T follicular helper cell (primary cell): ENCODE measurements around the gene PGAP6.
"Not testable (repeated sequence)": the region's sequence is repeated elsewhere in the genome, so short reads cannot be mapped to it uniquely, and the experiment has no call there.

ENCODE experiments used
- DNase-seq: peaks from one replicate; pipeline ENCODE4 v3.0.0-alpha.2; 2020; ENCODE audit warnings: low read depth
- total RNA-seq, 2 experiments: gene quantifications; one replicate each; lab custom pipeline; 2026; lab: John Stamatoyannopoulos, UW

The PGAP6 gene, protein sequence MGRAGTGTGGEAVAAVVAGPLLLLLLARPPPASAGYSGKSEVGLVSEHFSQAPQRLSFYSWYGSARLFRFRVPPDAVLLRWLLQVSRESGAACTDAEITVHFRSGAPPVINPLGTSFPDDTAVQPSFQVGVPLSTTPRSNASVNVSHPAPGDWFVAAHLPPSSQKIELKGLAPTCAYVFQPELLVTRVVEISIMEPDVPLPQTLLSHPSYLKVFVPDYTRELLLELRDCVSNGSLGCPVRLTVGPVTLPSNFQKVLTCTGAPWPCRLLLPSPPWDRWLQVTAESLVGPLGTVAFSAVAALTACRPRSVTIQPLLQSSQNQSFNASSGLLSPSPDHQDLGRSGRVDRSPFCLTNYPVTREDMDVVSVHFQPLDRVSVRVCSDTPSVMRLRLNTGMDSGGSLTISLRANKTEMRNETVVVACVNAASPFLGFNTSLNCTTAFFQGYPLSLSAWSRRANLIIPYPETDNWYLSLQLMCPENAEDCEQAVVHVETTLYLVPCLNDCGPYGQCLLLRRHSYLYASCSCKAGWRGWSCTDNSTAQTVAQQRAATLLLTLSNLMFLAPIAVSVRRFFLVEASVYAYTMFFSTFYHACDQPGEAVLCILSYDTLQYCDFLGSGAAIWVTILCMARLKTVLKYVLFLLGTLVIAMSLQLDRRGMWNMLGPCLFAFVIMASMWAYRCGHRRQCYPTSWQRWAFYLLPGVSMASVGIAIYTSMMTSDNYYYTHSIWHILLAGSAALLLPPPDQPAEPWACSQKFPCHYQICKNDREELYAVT
- 38.4 to 117 reads per million in 2 experiments for total RNA-seq

DNA sequence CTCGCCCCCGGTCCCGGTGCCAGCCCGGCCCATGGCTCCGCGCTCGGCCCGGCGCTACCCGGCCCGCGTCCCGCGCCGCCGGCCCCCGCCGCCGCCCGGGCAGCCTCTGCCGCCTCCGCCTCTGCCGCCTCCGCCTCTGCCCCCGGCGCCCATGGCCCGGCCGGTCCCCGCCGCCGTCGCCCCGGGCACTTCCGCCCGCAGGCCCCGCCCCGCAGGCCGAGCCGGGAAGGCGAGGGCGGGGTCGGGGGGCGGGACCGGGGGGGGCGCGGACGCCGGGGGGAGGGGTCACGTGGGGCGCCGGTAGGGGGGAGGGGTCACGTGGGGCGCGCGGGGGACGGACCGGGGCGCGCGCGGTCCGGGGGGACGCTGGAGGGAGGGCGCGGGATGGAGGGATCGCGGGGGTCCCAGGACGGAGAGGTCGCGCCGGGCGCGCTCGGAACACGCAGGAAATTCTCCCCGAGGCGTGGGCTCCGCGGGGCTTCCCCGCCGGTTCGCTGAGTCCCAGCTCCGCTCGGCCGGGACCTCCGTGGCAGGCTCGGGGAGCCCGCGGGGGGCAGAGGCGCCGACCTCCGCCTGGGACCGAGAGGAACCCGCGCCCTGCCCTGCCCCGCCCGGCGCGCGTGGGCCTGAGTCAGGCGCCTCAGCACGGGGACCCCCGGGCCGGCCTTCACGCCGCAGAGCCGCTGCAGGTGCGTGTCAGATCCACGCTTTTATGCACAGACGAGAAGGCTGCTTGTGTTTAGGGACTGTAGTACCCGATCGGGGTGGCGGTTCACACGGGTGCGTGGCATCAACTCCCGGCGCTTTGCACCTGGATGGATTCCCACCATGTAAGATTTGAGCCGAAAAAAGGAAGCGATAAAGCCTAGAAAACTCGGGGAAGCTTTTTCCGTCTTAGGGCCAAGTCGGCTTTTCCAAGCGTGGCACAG, at the start of gene PGAP6:
Gene PGAP6, minus strand, starts transcription at position 190 of the 929 bp plus-strand sequence. Its CDS starts 157 bp downstream, at position 33.
- peak; percentile 58 for DNase-seq

DNA sequence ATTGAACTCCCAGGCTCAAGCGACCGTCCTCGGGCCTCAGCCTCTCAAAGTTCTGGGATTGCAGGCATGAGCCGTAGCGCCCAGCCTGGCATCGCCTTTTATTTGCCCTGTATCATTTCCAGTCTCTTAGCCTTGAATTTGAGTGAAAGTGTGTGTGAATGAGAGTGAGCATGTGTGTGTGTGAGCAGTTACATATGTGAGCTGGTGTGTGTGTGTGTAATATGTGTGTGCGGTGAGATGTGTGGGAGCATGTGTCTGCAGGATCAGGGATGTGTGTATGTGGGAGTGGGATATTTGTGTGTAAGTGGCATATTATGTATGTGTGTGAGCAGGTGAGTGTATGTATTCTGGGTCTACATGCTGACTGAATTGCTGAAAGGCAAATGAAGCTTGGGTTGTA, 49.1 kb upstream of the PGAP6 start:
- no peak for DNase-seq

DNA sequence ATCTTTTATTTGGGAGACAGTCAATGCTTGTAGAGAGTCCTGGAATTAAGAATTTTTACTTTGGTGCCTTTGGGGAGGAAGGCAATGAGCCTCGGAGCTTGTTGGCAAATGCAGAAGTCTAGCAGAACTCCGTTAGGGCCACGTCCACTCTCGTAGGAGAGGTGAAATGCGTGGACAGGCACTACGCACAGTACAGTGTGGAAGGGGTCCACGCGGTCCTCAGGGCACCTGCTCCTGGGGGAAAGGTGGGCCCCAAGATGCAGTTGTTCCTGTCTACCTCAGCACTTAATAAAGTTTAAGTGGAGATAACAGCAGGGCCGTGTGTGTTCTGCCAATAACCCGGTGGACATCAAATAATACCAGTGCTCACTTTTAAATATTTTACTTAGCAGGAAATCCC, 45.5 kb upstream of the PGAP6 start:
- no peak for DNase-seq

DNA sequence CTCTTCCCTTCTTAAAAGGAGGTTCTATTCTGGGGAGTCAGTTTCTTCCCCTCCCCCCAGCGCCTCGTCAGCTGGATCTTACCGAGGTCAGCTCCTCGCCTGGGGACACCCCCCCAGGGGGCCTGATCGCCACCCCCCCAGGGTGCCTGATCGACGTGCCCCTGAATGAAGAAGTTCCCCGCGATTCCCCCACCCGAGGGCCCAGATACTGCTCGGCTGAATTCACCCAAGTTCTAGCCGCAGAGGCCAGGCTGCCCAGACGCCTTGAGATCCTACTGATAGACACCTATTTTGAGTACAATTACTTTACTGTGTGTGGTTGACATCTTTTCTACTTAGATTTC, 45.1 kb upstream of the PGAP6 start:
- DNase-seq, result no peak

DNA sequence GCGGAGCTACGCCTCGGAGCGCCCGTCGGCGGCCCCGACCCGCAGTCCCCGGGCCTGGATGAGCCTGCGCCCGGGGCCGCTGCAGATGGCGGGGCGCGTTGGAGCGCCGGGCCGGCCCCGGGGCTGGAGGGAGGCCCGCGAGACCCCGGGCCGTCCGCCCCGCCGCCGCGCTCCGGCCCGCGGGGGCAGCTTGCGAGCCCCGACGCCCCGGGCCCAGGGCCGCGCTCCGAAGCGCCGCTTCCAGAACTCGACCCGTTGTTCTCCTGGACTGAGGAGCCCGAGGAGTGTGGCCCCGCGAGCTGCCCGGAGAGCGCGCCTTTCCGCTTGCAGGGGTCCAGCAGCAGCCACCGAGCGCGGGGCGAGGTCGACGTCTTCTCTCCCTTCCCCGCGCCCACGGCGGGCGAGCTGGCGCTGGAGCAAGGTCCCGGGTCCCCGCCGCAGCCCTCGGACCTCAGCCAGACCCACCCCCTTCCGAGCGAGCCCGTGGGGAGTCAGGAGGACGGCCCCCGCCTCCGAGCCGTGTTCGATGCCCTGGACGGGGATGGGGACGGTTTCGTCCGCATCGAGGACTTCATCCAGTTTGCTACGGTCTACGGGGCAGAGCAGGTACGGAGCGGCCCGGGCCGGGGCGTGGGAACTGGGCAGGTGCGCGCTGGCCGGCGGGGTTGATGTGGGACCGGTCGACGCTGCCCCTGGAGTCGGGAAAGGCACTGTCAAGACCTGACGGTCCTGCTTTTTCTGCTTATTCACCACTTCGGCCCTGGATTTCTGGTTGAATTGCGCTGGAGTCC, 44.5 kb upstream of the PGAP6 start:
- no peak for DNase-seq

DNA sequence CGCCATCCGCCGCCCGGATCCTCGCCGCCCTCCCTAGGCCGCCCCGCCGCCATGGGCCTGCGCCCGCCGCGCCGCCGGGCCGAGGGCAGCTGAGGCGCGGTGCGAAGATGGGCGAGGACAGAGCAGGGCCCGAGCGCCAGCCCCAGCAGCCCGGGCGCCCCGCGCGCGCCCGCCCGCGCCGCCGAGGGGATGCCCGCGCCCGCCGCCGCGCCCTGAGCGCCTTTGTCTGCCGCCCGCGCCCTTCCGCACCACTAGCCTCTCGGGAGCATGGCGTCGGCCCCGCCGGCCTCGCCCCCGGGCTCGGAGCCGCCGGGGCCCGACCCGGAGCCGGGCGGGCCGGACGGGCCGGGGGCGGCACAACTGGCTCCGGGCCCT, 43.9 kb upstream of the PGAP6 start:
- no peak for DNase-seq

DNA sequence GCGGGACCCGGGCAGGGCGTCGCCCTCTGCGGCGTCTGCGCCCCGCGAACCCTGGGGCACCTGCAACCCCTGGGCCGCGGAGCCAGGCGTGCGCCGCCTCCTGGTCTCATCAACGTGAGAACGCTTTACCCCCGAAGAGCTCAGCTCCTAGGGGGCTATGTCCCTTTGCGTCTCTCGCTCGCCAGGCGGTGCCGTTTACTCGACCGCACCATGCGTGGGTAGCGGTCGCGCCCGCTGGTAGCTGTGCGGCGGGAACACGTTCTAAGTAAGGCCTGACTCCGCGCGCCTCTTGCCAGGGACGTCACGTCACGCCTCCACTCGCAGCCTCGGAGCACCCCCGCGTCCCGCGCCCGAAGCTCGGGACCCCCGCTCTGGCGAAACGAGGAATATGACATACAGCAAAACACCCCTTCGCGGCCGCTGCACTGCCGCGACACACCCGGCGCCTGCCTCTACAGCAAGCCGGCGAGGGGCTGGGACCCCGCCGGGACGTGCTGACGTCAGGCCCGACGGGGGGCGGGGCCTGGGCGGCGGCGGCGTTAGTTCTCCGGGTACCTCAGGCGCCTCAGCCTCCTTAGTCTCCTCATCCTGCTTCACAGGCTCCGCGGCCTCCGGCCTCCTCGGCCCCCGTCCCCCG, 43.4 kb upstream of the PGAP6 start, which contains the start of gene RAB11FIP3:
Gene RAB11FIP3, plus strand, starts transcription at position 568 of the 637 bp plus-strand sequence. CDS start 358 bp downstream, outside the sequence.
- DNase-seq, result peak; percentile 73

DNA sequence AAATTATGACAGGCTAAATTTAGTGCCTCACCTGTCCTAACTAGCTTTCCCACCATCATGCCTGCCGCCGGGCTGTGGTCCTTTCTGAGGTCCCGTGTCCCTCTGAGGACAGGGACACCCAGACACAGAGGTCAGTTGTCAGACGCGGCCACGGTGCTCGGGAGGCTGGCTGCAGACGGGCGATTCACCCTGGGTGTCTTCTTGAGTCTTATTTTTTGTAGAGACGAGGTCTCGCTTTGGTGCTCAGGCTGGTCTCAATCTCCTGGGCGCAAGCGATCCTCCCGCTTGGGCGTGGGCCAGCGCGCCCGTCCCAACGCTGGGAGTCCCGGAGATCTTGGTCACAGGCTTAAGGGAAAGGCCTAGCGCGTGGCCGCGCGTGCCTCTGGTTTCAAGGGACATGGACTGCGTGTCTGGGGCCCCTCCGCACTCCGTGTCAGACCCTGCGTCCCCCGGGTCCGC, 42.9 kb upstream of the PGAP6 start:
- no peak for DNase-seq

DNA sequence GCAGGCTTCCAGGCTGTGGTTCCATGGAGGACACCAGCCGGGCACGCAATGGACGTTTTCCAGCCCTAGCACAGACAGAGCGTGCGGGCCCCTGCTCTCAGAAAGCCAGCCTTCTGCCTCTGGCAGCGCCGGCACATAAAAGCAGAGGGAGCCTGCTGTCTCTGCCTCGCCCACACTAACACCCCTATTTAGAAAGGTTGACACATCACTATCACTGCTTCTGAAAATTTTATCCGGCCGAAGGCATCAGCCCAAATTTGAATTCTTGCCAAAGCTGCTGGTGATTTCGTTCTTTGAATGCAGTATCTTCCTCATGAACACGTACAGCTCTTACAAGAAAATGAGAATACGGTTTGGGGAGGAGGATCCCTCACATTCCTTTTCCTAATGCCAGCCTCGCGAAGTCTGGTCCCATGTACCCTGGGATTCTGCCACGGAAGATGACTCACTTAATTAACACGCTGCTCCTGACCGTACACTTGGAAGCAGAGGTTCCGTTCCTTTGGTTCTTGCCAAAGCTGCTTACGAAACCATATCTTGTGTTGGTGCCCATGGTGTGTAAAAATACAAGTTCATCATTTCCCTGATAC, 42.4 kb upstream of the PGAP6 start:
- no peak for DNase-seq

DNA sequence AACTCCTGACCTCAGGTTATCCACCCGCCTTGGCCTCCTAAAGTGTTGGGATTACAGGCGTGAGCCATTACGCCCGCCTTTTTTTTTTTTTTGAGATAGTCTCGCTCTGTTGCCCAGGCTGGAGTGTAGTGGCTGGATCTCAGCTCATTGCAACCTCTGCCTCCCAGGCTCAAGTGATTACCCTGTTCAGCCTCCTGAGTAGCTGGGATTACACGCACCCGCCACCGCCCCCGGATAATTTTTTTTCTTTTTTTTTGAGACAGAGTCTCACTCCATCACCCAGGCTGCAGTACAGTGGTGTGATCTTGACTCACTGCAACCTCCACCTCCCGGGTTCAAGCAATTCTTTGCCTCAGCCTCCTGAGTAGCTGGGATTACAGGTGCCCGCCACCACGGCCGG, 40.4 kb upstream of the PGAP6 start:
- DNase-seq, result not testable (repeated sequence)

DNA sequence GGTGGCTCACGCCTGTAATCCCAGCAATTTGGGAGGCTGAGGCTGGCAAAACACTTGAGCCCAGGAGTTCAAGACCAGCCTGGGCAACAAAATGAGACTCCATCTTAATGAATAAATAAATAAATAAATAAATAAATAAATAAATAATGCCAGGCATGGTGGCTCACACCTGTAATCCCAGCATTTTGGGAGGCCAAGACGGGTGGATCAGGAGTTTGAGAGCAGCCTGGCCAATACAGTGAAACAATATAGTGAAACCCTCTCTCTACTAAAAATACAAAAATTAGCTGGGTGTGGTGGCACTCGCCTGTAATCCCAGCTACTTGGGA, 33.4 kb upstream of the PGAP6 start:
- DNase-seq, result not testable (repeated sequence)

DNA sequence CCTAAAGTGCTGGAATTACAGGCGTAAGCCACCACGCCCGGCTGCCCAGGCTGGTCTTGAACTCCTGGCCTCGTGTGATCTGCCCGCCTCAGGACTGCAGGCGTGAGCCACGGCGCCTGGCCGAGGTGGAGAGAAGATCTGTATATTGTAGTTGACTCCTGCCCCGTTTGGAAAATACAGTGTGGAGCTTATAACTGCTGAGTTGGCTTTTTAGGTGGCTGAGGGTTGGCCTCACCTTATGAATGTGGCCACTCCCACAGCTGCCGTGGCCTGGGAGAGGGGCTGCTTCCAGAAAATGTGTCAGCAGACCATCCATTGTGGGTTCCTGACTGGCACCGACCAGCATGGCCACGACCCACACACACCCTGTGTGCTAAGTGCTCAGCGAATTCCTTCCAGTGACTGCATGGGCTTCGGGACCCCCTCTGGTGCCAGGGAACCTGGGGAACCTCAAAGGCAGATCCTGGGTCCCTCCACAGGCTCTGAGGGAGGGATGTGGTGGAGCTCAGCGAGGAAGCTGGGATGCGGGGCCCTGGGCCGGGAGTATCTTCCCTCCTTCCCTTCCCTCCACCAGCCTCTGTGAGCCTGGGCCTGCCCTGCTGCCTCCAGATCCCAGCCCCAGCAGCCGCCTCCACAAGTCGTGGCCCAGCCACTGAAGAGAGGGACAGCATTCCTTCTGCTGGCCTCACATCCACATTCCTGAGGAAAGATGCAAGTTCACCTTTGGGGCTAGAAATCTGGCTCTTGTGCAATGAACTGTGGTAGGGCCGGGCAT, 32.8 kb upstream of the PGAP6 start:
- no peak for DNase-seq

DNA sequence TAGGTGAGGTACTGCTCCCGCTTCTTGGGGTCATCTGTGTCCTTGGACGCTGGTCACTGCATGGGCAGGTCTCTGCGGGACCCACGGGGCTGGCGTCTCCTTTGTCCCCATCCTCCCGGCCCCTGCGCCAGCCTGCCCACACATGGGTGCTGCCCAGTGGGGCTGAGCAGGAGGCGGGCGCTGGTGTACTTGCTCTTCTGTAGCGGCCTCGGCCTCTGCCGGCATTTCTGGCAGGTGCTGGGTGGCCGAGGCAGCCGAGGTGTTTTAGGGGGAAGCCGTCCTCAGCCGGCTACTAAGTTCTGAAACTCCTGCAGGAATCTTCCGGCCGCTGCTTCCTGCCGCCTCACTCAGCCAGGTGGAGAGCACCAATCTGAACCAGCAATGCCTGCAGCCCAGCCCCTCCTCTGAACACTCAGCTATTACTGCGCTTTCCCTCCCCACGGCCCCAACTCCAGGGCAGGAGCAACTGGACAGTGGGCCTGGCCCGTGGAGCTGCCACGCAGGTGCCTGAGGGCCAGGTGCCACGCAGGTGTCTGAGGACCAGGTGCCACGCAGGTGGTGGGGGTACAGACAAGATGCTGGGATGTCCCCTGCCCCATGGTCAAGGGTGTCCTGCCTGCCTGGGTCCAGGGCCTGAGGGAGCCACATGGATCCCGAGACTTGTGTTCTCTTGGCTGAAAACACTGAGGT, 29.9 kb upstream of the PGAP6 start:
- no peak for DNase-seq

DNA sequence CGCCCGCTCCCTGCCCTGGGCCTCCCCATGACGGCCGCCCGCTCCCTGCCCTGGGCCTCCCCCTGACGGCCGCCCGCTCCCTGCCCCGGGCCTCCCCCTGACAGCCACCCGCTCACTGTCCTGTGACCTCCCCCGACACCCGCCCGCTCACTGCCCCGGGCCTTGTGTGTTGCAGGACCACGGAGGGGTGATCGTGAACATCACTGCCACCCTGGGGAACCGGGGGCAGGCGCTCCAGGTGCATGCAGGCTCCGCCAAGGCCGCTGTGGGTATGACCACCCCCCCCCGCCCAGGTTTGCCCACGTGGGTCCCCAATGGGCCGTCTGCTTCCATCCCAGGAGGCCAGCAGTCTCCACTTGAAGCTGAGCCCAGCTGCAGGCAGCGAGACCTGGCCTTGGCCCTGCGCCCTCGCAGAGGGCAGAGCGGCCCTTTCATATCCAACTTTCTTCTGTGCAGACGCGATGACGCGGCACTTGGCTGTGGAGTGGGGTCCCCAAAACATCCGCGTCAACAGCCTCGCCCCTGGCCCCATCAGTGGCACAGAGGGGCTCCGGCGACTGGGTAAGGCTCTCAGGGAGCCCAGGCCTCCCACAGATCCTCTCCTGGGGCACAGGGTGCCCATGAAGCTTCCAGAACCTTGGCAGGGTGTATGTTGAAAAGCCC, 28.9 kb upstream of the PGAP6 start:
- no peak for DNase-seq

DNA sequence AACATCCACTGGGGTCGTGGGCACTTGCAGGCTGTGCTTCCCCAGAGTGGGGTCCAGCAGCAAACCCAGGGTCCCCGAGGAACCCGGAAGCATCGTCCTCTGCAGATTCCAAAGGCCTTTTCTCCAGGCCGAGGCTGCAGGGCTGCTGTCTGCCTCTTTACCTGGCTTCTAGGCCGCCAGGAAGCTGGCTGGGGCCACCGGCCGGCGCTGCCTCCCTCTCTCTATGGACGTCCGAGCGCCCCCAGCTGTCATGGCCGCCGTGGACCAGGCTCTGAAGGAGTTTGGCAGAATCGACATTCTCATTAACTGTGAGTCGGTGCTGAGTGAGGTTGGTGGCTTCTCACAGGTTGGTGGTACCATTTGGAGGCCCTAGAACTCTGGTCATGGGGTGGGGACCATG, 25.5 kb upstream of the PGAP6 start:
- DNase-seq, result no peak

DNA sequence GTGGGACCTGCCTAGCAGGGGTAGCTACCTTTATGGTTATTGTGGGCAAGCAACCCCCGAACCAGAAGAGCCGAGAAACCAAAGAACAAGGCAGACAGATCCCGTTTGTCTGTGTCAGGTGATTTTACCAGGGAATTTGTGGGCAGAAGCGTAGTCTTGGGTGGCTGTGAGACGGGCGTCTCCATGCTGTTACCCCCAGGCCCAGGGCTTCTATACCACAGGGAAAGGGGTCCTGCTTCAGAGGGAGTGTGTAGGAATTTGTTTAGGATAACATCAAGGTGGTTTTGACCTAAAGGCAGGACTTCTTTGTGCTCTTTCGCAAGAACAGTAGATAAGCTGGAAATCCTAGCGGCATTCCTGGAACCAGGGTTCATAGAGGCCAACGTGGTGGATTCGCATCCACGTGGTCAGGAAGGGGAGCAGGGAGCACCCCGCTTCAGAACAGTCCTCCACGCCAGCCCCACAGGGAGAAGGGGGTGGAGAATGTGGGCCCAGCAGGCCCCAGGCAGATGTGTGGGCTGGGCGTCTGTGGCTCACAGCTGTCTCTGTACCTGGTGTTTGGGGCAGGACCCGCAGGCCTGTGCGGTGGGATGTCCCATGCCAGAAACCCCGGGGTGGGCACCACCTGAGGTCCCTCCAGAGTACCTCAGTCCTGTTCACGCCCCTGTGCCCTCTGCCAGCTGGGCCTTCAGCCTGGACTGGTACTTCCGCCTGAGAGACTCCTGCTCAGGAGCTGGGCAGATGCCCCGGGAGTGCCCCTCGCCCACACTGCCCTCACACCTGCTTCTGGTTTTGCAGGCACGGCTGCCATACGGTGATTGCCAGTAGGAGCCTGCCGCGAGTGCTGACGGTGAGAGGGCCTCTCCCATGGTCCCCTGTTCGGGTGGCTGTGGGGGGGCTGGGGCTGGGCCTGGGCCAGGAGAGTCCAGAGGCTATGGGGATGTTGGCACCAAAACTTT, 24.0 kb upstream of the PGAP6 start:
- no peak for DNase-seq

DNA sequence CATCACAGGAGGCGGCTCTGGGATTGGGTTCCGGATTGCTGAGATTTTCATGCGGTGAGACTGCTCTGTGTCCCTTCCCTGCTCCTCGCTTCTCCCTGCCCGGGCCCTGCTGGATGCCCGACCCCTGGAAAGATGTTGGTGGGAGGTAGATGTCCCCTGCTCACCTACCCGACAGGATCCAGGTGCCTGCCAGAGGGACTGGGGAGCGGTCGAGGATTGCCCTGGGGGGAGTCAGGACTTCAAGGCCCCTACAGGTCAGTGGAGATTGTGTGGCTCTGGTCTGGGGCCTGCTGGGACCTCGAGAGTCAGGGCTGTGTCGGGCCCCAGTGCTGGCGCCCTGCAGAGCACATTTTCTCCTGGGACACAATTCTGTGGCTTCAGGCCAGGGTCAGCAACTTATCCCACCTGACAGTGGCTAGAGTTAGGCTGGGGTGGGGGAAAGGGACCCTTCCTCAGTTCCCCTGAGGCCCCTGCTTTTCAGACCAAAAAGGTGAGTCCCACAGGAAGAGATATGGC, 23.3 kb upstream of the PGAP6 start:
- no peak for DNase-seq
